Neural progenitor cell (in vitro differentiated cells): ENCODE measurements around the gene CCPG1. TPM values are rescaled to one million over a fixed set of nuclear protein-coding genes. Genes with fewer than 3 reads are reported as not detected.

Source experiments
- DNase-seq: peaks from one replicate; pipeline ENCODE4 v3.0.0-alpha.2; 2016; ENCODE audit warnings: low spot score
- H2AFZ ChIP-seq: fragments of 200-600 bp; sonication (generic); replicated peaks from 2 replicates; pipeline ENCODE4 v1.6.1; 2016; ENCODE audit warnings: antibody characterized with exemption
- H3F3A ChIP-seq: fragments of 200-600 bp; sonication (generic); 2 replicates; pipeline ENCODE4 v1.6.1; 2016; ENCODE audit warnings: antibody characterized with exemption, low read depth
- H3K27ac ChIP-seq: fragments of 200-600 bp; sonication (generic); 2 replicates; pipeline ENCODE4 v1.5.1; 2016; ENCODE audit warnings: mild to moderate bottlenecking
- H3K27me3 ChIP-seq: fragments of 200-600 bp; sonication (generic); 2 replicates; pipeline ENCODE4 v1.6.1; 2016; ENCODE audit warnings: mild to moderate bottlenecking, moderate library complexity
- H3K36me3 ChIP-seq: fragments of 200-600 bp; sonication (generic); 2 replicates; pipeline ENCODE4 v1.5.1; 2016
- H3K4me1 ChIP-seq: fragments of 200-600 bp; sonication (generic); 2 replicates; pipeline ENCODE4 v1.6.1; 2016; ENCODE audit warnings: mixed run types
- H3K4me2 ChIP-seq: fragments of 200-600 bp; sonication (generic); 2 replicates; pipeline ENCODE4 v1.6.1; 2016
- H3K4me3 ChIP-seq: fragments of 200-600 bp; sonication (generic); 2 replicates; pipeline ENCODE4 v1.5.1; 2016
- H3K79me2 ChIP-seq: fragments of 200-600 bp; sonication (generic); 2 replicates; pipeline ENCODE4 v1.6.1; 2016; ENCODE audit warnings: low read depth
- H3K9ac ChIP-seq: fragments of 200-600 bp; sonication (generic); 2 replicates; pipeline ENCODE4 v1.6.1; 2016
- H3K9me3 ChIP-seq: fragments of 200-600 bp; sonication (generic); 2 replicates; pipeline ENCODE4 v1.5.1; 2016; ENCODE audit warnings: low read depth
- H4K20me1 ChIP-seq: fragments of 200-600 bp; sonication (generic); 2 replicates; pipeline ENCODE4 v1.6.1; 2016; ENCODE audit warnings: low read depth
- H3K27ac Mint-ChIP-seq: 3 replicates; pipeline ENCODE4 v1.8.0; 2021; ENCODE audit warnings: mixed read lengths
- H3K27me3 Mint-ChIP-seq: 2 replicates; pipeline ENCODE4 v1.8.0; 2022; ENCODE audit warnings: low read depth, mild to moderate bottlenecking, inconsistent platforms, moderate library complexity, mixed read lengths; ENCODE audit not compliant: insufficient read depth
- H3K36me3 Mint-ChIP-seq: 3 replicates; pipeline ENCODE4 v1.8.0; 2021; ENCODE audit warnings: mixed read lengths
- H3K4me1 Mint-ChIP-seq: 3 replicates; pipeline ENCODE4 v1.8.0; 2021; ENCODE audit warnings: mixed read lengths
- H3K4me3 Mint-ChIP-seq: 3 replicates; pipeline ENCODE4 v1.8.0; 2021; ENCODE audit warnings: mild to moderate bottlenecking, moderate library complexity, mixed read lengths
- H3K9me3 Mint-ChIP-seq: 3 replicates; pipeline ENCODE4 v1.8.0; 2020; ENCODE audit warnings: mixed read lengths
- EZH2 ChIP-seq: fragments of 200-600 bp; sonication (generic); IDR thresholded peaks from 2 replicates; pipeline ENCODE4 v1.6.1; 2017; ENCODE audit warnings: antibody characterized with exemption, mild to moderate bottlenecking, moderate library complexity
- EZH2phosphoT487 ChIP-seq: fragments of 200-600 bp; sonication (generic); IDR thresholded peaks from 2 replicates; pipeline ENCODE4 v1.6.1; 2017; ENCODE audit warnings: antibody characterized with exemption
- total RNA-seq: library from RNA; depleted of rRNA; stranded (reverse); fragments of >200 nt; gene quantifications from 2 replicates; pipeline ENCODE4 v1.2.3, GENCODE V29; 2015; ENCODE audit warnings: low replicate concordance
- TF ChIP-seq, protein P1 (sequence below): fragments of 200-600 bp; sonication (generic); IDR thresholded peaks from 2 replicates; pipeline ENCODE4 v1.5.1; 2017; ENCODE audit warnings: antibody characterized with exemption, mild to moderate bottlenecking

CCPG1 gene
- total RNA-seq, 1 donor from 2014 or later = 28.0 TPM

DNA sequence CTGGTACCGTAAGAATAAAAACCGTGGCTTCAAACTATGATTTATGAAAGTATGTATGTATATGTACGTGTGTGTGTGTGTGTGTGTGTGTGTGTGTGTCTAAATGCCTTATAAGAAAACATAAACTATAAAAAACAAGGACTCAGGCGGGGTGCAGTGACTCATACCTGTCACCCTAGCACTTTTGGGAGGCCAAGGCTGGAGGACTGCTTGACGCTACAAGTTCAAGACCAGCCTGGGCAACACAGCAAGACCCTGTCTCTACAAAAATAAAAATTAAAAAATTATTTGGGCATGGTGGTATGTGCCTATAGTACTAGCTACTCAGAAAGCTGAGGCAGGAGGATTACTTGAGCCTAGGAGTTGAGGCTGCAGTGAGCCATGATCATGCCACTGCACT is 29.1 kb downstream of the CCPG1 start:
- H3K9me3 ChIP-seq = no peaks in the 10 kb centered on the region
- H3K79me2 ChIP-seq = no peaks in the 10 kb centered on the region
- H3K4me3 Mint-ChIP-seq = no peak overlapping the region
- H3K27ac Mint-ChIP-seq = no peak overlapping the region
- no peaks in the 10 kb centered on the region for H3K4me1 ChIP-seq
- H3K27me3 Mint-ChIP-seq = peaks cover 2% of the 10 kb centered on the region
- H3F3A ChIP-seq = no peaks in the 10 kb centered on the region
- H3K4me1 Mint-ChIP-seq = no peaks in the 10 kb centered on the region
- H3K36me3 ChIP-seq = no peaks in the 10 kb centered on the region
- DNase-seq = no peak
- peaks cover 2% of the 10 kb centered on the region for H3K9me3 Mint-ChIP-seq
- no peak overlapping the region for H3K9ac ChIP-seq
- no peak overlapping the region for H3K4me2 ChIP-seq
- H3K36me3 Mint-ChIP-seq = peaks cover 20% of the 10 kb centered on the region
- TF ChIP-seq, protein P1, sequence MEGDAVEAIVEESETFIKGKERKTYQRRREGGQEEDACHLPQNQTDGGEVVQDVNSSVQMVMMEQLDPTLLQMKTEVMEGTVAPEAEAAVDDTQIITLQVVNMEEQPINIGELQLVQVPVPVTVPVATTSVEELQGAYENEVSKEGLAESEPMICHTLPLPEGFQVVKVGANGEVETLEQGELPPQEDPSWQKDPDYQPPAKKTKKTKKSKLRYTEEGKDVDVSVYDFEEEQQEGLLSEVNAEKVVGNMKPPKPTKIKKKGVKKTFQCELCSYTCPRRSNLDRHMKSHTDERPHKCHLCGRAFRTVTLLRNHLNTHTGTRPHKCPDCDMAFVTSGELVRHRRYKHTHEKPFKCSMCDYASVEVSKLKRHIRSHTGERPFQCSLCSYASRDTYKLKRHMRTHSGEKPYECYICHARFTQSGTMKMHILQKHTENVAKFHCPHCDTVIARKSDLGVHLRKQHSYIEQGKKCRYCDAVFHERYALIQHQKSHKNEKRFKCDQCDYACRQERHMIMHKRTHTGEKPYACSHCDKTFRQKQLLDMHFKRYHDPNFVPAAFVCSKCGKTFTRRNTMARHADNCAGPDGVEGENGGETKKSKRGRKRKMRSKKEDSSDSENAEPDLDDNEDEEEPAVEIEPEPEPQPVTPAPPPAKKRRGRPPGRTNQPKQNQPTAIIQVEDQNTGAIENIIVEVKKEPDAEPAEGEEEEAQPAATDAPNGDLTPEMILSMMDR = no peak
- no peak for TF ChIP-seq EZH2phosphoT487
- no peak for TF ChIP-seq EZH2
- no peaks in the 10 kb centered on the region for H4K20me1 ChIP-seq
- no peak overlapping the region for H3K4me3 ChIP-seq
- H3K27ac ChIP-seq = no peak overlapping the region
- H3K27me3 ChIP-seq = no peaks in the 10 kb centered on the region
- no peak overlapping the region for H2AFZ ChIP-seq

DNA sequence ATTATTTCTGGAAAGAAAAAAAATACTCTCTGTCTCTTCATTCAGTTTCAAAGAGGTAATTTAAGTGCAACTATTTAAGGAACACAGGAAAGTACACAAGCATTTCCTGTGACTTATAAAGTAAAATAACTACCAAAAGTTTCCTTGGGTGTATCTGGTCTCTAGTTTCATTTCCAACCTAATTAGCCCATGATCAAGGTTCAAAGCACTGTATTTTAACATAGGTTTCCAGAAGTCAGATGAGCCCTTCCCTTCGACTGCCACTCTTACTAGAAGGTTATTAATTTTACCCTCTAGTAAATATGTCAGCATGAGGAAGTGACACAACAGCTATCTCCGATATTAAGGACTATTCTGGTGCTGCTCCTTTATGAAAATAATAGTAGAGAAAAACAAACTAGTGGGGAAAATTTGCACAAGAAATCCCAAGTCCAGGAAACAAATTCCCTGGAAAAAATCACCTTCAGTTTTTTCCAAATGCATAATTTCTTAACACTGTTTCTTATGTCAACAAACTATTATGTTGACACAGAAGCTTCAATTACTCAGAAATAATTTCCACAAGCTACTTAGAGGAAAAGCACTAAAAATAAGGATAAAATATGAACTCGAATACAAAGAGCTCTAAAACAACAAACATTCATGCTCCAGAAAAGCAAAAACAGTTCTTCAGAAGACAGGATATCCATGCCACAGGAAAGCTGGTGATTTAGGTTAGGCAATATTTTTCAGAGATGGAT is 35.3 kb downstream of the CCPG1 start:
- H3K4me1 Mint-ChIP-seq = no peaks in the 10 kb centered on the region
- H3K36me3 Mint-ChIP-seq = peaks cover 7% of the 10 kb centered on the region
- no peak overlapping the region for H3K27ac ChIP-seq
- no peaks in the 10 kb centered on the region for H3K27me3 Mint-ChIP-seq
- H3K4me2 ChIP-seq = no peak overlapping the region
- no peak overlapping the region for H2AFZ ChIP-seq
- no peak overlapping the region for H3K9ac ChIP-seq
- H3K36me3 ChIP-seq = no peaks in the 10 kb centered on the region
- H3K4me3 ChIP-seq = no peak overlapping the region
- no peaks in the 10 kb centered on the region for H3K9me3 Mint-ChIP-seq
- no peaks in the 10 kb centered on the region for H3F3A ChIP-seq
- no peaks in the 10 kb centered on the region for H4K20me1 ChIP-seq
- H3K4me3 Mint-ChIP-seq = no peak overlapping the region
- no peaks in the 10 kb centered on the region for H3K4me1 ChIP-seq
- no peaks in the 10 kb centered on the region for H3K9me3 ChIP-seq
- H3K27me3 ChIP-seq = no peaks in the 10 kb centered on the region
- no peaks in the 10 kb centered on the region for H3K79me2 ChIP-seq
- no peak overlapping the region for H3K27ac Mint-ChIP-seq
- no peak for DNase-seq
- no peak for TF ChIP-seq EZH2
- TF ChIP-seq, protein P1 = no peak
- TF ChIP-seq EZH2phosphoT487 = no peak

DNA sequence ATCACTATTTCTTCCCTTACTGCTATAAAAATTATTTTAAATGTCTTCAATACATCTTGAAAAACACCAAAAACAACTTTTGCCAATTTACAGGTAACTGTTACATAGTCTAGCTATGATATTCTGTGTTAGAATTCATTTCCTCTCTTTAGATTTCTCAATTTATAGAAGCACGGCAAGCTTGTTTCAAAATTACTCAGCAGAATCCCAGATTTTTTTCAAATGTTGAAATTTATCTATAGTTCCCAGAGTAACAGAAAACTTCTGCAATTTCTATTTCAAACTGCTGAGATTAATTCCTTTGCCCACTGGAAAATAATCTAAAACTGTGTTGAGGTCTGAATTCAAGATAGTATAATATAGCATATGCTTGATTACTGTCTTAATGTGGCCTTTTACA is 41.2 kb downstream of the CCPG1 start:
- H3K27me3 Mint-ChIP-seq = no peaks in the 10 kb centered on the region

More for the DNA sequence above, 41.2 kb downstream of the CCPG1 start:
- Histone ChIP-seq H2AFZ (no peak overlapping the region), H4K20me1 (no peaks in the 10 kb centered on the region), H3F3A (no peaks in the 10 kb centered on the region), H3K27me3 (no peaks in the 10 kb centered on the region), H3K9me3 (no peaks in the 10 kb centered on the region), H3K4me3 (no peak overlapping the region), H3K27ac (no peak overlapping the region), H3K4me1 (no peaks in the 10 kb centered on the region), H3K9ac (no peak overlapping the region), H3K36me3 (no peaks in the 10 kb centered on the region), H3K4me2 (no peak overlapping the region), H3K79me2 (no peaks in the 10 kb centered on the region)
- DNase-seq = no peak
- TF ChIP-seq, protein P1 = no peak
- TF ChIP-seq EZH2phosphoT487 (no peak), EZH2 (no peak)
- no peaks in the 10 kb centered on the region for H3K4me1 Mint-ChIP-seq
- H3K9me3 Mint-ChIP-seq = no peaks in the 10 kb centered on the region
- H3K4me3 Mint-ChIP-seq = no peak overlapping the region
- no peak overlapping the region for H3K27ac Mint-ChIP-seq
- H3K36me3 Mint-ChIP-seq = peaks cover 6% of the 10 kb centered on the region
